GM21360 (cell line): ENCODE measurements around the gene FAM209A.
"Not testable (repeated sequence)": the region's sequence is repeated elsewhere in the genome, so short reads cannot be mapped to it uniquely, and the experiment has no call there.

Experiments used
- ATAC-seq: cut with Tn5 transposase; IDR thresholded peaks from one replicate; pipeline ENCODE4 v1.9.1; 2021; ENCODE audit warnings: mild to moderate bottlenecking, moderate library complexity; ENCODE audit not compliant: unreplicated experiment

FAM209A gene

GRCh38 chr20:56537997-56538396 is 13.5 kb downstream of the FAM209A start:
- ATAC-seq, result no peak

- ATAC-seq, result no peak
Observed at GRCh38 chr20:56540415-56540814, 15.9 kb downstream of the FAM209A start.

- no peak for ATAC-seq
Observed at GRCh38 chr20:56542489-56543030, 18.0 kb downstream of the FAM209A start.

GRCh38 chr20:56551571-56551970 is 27.0 kb downstream of the FAM209A start:
- ATAC-seq, result no peak

GRCh38 chr20:56552911-56553629 is 28.5 kb downstream of the FAM209A start:
- no peak for ATAC-seq

GRCh38 chr20:56554869-56555268 is 30.3 kb downstream of the FAM209A start:
- peak; percentile 94 for ATAC-seq

GRCh38 chr20:56558968-56559367 is 34.4 kb downstream of the FAM209A start:
- no peak for ATAC-seq

GRCh38 chr20:56564526-56564925 is 40.0 kb downstream of the FAM209A start:
- not testable (repeated sequence) for ATAC-seq

GRCh38 chr20:56565511-56565910 is 41.0 kb downstream of the FAM209A start:
- ATAC-seq, result no peak

GRCh38 chr20:56566621-56567020 is 42.1 kb downstream of the FAM209A start:
- no peak for ATAC-seq

GRCh38 chr20:56570832-56571231 is 46.3 kb downstream of the FAM209A start:
- ATAC-seq, result no peak

- ATAC-seq, result no peak
Observed at GRCh38 chr20:56572172-56572571, 47.6 kb downstream of the FAM209A start.

- ATAC-seq, result no peak
Observed at GRCh38 chr20:56573986-56574385, 49.4 kb downstream of the FAM209A start.

- no peak for ATAC-seq
Observed at GRCh38 chr20:56574531-56575142, 50.1 kb downstream of the FAM209A start.

- ATAC-seq, result no peak
Observed at GRCh38 chr20:56575157-56575556, 50.6 kb downstream of the FAM209A start.
